GM15510 (cell line): ENCODE measurements around the gene PPP4R1.

Source experiments
- POLR2A ChIP-seq: IDR thresholded peaks from 3 replicates; pipeline ENCODE4 v1.6.1; 2011; ENCODE audit warnings: borderline replicate concordance; ENCODE audit not compliant: insufficient read length; ENCODE audit errors: extremely low read depth

Gene PPP4R1

GRCh38 chr18:9549405-9549804 is 65.0 kb downstream of the PPP4R1 start:
- TF ChIP-seq POLR2A: no peak

GRCh38 chr18:9547782-9548181 is 66.6 kb downstream of the PPP4R1 start:
- no peak for TF ChIP-seq POLR2A

- TF ChIP-seq POLR2A: no peak
Observed at GRCh38 chr18:9546468-9546867, 67.9 kb downstream of the PPP4R1 start.

DNA sequence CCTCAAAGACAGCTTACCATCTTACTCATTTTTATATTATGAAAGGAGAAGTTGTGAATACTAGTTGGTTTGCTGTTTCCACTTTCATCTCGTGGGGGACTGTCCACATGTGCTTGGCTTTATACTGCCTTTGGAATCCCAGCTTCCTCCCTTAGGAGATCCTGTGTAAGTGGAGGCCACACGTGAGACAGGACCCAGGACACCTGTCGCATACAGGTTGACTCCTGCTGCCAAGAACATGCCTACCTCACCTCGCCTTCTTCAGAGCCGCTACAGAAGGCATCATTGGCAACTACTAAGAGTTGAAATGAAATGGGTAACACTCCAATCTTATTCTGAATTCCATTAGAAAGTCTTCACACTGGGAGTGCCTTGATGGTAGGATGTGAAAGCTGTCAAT is 69.3 kb downstream of the PPP4R1 start:
- no peak for TF ChIP-seq POLR2A

DNA sequence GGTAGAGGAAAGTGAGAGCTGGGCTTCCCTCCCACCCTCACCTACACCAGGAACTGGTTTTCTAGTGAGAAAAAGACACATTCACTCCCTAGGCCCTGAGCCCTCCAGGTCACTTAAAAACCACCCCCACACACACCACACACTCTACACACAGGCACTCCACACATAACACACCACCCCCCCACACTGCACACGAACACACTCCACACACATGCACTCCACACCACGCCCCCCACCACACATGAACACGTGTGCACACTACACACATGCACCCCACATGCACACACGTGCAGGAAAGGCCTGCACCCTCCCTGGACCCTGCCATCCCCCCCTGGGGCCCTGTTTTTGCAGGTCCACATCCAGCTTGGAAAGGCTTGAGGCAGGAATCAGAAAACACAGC is 71.4 kb downstream of the PPP4R1 start:
- TF ChIP-seq POLR2A: no peak

GRCh38 chr18:9539938-9540337 is 74.4 kb downstream of the PPP4R1 start:
- no peak for TF ChIP-seq POLR2A

GRCh38 chr18:9539283-9539682 is 75.1 kb downstream of the PPP4R1 start:
- TF ChIP-seq POLR2A: no peak

DNA sequence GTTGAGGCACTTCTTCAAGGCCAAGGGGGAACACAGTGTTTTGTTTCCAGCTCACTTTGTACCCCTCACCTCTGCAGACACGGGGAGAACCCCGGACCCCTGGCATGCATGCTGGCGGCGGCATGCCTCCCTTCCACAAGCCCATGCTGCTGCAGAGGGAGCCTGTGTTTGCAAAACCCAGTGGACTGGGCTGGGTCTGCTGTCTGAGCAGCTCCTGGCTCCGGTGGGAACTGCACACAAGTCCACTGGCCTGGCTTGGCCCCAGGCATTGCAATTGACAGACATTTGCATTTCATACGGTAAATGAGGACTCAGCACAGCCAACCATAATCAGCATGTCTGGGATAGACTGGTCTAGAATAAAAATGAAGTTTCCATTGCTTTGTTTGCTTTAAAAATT is 76.7 kb downstream of the PPP4R1 start:
- no peak for TF ChIP-seq POLR2A

GRCh38 chr18:9536354-9537152 is 77.8 kb downstream of the PPP4R1 start:
- no peak for TF ChIP-seq POLR2A

DNA sequence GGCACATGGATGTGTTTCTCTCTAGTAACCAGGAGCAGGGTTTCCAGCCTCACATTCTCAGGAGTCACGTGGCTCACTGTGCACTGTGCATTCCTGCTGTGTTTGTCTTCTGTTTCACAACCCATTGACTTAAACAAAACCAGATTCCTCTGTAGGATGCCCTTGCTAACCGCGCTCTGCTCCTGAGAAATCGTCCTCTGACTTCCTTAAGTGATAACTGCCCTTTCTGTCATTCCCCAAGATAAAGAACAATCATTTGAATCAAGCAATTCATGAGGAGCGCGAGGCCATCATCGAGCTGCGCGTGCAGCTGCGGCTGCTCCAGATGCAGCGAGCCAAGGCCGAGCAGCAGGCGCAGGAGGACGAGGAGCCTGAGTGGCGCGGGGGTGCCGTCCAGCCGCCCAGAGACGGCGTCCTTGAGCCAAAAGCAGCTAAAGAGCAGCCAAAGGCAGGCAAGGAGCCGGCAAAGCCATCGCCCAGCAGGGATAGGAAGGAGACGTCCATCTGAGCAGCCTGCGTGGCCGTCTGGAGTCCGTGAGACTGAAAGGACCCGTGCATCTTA is 78.8 kb downstream of the PPP4R1 start:
- TF ChIP-seq POLR2A: no peak

DNA sequence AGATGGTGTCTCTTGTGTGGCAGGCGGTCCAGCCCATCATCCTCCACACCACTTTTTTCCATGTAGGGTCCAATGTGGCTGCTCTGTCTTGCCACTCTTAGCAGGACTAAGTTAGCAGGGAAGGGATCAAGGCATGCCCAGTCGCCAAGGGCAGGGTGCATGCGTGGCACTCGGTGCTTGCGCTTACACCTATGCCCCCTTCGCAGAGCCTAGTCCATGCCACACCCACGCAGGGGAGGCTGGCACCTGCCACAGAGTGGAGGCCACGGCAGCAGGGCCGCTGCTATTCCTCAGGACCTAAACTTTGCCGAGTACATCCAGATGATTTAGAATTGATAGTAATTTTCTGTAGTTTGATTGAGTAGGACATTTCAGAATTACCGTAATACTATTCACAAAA is 79.5 kb downstream of the PPP4R1 start:
- no peak for TF ChIP-seq POLR2A

DNA sequence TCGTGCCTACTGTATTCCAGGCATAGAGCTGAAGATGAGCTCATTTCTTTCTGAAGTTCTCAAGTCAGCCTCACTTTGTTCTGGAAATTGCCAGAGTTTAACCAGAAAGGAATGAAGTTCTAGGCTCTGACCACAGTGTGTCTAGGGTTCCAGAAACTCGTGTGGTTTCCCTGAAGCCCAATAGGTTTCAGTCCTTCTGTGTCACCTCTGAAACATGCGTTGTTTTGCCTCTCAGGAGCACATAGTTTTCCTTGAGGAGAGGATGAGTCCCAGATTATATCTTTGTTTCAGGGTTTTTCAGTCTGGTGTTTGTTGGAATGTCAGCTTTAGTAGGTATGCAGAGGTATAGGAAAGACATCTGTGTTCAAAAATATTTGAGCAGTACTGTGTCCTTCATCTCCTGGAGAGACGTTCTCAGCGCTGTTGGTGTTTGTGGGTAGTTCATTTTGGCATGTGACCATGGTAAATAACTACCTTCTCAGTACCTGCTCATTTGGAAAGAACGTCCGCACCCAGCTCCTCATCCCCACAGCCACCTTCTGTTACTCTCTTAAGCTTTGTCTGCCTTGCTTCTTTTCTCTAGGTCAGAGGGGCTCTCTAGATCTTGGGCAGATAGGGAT is 82.5 kb downstream of the PPP4R1 start:
- TF ChIP-seq POLR2A: no peak

GRCh38 chr18:9530226-9531009 is 83.9 kb downstream of the PPP4R1 start:
- no peak for TF ChIP-seq POLR2A

- no peak for TF ChIP-seq POLR2A
Observed at GRCh38 chr18:9526458-9526857, 87.9 kb downstream of the PPP4R1 start.

DNA sequence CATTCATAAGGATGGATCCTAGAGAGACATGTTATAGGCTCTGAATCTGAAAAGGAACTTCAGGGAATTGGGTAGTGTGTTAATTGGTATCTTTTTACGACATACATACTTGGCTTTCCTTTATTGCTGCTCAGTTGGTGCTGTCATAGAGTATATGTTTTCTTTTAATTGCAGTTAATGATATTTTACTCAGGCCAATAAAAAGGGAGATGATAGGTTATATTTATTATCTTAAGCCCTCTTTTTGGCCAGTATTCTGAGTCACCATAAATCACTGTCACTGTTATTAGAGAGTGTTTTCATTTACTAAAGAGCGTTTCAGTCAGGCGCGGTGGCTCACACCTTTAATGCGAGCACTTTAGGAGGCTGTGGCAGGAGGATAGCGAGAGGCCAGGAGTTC is 91.4 kb downstream of the PPP4R1 start:
- no peak for TF ChIP-seq POLR2A

DNA sequence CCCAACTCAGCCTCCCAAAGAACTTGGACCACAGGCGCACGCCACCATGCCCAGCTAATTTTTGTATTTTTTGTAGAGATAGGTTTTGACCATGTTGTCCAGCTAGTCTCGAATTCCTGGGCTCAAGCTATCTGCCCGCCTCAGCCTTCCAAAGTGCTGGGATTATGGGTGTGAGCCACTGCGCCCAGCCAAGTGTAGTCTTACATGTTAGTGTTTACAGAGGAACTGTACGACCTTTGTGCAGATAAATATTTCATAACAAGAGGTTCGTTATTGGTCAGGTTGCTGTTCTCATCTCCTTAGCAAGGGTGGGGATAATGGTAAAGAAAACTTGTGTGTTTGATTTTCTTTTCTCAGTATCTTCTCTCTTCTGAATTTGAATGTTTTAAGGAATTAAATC is 92.6 kb downstream of the PPP4R1 start:
- TF ChIP-seq POLR2A: no peak

- no peak for TF ChIP-seq POLR2A
Observed at GRCh38 chr18:9520666-9521065, 93.7 kb downstream of the PPP4R1 start.
